HG03354 (cell line): ENCODE data around the gene MCF2L.

Experiments
- ATAC-seq: cut with Tn5 transposase; IDR thresholded peaks from one replicate; pipeline ENCODE4 v1.9.1; 2021; ENCODE audit warnings: mild to moderate bottlenecking; ENCODE audit not compliant: unreplicated experiment, poor library complexity, severe bottlenecking

Gene MCF2L

DNA sequence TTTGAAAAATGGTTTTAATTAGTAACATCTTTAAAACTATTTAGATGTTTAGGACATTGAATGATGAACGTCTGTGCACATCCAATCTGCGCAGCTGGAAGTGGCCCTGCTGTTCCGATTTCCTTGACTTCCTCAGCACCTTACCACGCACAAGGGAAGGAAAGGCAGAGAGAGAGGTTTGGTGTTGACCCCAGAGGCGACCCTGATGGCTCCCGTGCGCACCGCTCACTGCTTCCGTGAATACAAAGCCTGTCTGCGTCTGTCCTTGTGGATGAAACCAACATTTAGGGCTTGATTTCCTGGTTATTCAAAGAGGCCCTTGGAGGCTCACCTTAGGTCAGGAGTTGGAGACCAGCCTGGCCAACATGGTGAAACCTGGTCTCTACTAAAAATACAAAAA is 8.5 kb downstream of the MCF2L start:
- no peak for ATAC-seq

DNA sequence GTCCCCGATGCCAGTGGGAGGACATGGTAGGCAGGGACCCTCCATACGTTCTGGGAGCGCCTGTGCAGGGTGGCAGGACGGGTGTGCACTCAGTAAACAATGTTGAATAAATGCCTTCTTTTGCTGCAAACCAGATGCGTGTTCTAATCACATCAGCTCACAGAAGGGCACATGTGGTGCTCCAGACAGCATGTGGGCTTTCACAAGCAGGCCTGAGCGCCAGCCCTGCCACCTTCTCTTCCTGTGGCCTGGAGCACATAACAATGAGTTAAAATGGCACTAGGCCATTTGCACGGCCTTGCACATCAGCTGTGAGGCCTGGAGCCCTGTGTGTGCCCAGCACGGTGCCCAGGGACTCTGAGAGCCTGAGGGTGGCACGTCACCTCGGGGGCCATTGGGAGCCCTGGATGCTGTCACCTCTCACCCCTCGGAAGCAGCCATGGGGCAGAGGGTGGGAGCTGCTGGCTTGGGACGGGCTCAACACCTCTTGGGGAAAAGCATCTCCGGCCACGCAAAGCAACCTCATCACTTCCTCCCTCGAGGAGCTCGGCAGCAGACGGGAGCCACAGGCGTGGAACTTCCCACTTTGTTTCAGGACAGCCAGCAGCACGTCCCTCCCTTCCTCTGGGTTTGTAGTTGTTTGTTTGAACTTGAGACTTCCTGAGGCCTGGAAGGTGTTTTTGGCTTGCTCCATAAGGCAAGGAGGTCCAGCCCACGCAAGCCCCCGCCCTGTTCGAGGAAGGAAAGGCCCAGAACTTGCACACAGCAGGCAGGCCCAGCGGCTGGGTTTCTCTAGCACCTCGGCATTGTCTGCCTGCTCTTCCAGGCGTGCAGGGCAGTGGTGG is 9.8 kb downstream of the MCF2L start:
- ATAC-seq, result no peak

DNA sequence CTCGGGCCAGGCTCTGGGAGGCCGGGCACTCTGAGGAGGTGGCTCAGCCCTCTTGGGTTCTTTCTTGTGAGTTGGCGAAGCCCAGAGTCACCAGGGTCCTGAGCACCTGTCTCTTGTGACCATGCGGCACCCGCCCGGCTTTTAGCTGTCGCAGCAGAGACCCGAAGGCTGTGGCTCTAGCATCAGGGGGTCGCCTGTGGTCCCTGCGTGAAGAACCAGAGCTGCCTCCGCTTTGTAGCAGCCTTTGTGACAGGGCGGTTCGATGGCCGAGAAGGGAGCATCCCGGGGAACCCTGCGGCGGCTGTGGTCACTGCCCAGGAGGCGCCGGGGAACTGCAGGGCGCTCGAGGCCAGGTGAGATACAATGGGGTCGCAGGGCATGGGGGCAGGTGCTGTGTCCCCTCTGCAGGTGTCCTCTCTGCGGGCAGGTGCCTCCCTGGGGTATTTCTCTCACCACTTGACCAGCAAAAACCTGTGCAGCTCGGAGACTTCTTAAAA is 10.4 kb downstream of the MCF2L start:
- no peak for ATAC-seq

DNA sequence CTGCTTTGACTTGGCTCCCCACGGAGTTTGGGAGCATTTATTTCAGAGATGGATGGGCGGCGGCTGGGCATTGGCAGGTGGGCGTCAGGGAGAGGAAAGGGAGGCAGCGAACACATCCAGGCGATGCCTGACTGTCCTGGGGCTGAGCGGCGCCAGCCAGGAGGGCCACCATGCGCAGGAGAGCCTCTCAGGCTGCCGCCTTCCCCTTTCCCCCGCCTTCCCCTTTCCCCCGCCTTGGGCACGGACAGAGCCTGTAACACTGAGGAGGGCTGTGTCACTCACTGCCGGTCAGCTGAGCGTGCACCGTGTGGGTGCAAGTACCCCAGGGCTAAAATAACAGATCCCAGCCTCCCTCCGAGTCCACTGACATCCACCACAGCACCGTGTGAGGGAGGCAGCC is 11.4 kb downstream of the MCF2L start:
- ATAC-seq, result no peak

DNA sequence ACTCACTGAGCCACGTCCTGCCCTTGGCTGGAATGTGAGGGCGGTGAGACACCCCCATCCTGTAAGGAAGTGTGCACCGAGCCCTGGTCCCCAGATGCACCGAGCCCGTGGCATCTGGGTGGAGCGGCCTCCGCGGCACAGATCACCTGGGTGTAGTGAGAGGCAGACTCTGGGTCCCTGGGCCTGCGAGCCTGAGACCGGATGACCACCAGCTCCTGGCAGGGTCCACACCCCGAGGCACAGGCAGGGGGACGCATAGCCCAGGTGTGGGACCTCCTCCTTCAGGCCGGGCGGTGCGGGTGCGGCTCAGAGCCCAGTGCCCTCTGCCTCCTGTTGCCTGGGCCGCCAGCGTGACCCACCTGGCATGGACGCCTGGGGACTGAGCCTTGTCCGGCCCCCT is 12.4 kb downstream of the MCF2L start:
- no peak for ATAC-seq

DNA sequence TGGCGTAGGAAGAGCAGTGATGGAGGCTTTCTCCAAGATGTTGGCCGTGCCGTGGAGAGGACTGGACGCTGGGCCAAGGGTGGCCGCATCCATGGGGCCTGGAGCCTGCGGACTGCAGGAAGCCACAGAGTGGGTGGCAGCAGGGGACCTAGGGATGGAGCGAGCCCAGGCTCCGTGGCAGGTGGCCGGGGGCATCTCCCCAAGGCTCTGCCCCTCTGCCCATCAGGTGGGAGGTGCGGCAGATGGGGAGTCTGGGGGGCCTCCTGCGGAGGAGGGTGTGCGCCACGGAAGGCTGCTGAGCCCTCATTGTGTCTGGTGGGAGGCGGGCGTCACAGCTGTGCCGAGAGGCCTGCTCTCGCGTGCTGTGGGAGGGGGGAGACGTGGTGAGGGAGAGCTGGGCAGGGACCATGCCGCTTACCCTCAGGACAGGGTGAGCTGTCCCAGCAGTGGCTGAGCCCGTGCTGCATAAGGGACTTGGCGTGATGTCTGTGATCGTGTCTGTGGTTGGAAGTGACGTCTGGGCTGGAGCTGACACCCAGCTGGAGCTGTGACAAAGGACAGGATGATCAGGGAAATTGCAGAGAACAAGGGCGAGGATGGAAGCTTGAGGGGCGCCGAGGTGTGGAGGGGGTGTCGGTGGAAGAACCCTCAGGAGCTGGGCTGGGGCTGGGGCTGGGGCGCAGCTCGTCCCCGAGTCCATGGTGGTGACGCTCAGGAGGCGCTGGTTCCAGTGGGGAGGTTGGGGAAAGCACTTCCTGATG is 13.4 kb downstream of the MCF2L start:
- no peak for ATAC-seq

DNA sequence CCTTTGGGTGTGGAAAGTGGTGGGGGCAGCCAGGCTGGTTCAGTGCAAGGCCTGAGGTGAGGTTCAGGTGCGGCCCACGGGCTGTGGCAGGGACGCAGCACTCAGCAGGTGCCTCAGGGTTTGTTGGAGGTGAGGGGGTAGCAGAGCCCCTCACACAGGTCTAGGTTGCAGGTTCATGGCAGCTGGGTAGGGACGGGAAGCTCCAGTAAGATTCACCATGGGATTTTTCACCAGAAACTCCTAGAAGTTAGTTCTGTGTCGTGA is 14.0 kb downstream of the MCF2L start:
- no peak for ATAC-seq

DNA sequence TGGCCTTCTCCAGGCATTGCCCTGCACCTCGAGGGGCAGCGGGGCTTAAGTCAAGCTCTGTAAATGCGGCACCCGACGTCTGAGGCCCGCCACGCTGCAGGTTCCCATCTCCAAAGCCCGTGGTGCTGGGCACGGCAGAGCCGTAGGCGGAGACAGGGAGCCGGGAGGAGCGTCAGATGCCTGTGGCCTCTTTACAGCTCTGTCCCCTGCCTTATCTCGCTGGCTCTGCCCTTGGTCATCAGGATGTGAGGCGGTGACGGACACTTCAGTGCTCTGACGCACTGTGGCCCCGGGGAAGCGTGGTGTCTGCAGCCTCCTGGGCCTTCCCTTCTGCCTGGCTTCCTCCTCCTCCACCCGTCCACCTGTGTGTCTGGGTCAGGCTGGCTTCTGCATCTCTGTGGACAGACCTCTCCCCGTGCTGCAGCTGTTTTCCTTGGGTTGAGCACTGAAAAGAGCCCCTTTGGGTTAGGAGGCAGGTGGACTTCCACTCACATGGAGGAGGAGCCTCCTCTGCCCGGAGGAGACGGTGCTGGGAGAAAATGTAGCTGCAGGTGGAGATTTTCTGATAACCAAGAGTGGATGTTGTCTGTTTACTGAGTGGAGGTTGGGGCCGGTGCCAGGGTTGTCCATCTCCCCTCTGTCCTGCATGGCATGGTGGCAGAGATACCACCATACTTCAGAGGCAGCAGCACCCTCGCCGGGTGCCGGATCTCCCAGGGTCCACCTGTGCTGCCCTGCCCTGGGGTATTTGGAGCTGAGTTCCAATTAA is 14.6 kb downstream of the MCF2L start:
- ATAC-seq, result no peak

DNA sequence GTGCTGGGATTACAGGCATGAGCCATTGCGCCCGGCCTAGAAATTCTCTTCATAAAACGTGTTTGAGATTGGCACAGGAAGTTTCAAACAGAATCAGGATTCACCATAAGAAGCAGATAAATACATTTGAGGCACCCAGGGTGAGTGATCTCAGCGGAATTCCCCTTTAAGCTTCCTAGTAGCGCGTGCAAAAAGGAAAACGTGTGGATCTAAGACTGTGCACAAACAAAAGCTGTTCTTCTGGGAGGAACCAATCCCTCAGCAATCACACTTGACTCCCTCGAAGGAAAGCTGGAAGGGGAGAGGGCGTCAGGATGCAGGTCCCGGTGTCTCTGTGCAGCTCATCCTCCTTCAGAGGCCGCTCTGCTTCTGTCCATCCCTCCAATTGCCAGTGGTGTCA is 15.5 kb downstream of the MCF2L start:
- no peak for ATAC-seq

DNA sequence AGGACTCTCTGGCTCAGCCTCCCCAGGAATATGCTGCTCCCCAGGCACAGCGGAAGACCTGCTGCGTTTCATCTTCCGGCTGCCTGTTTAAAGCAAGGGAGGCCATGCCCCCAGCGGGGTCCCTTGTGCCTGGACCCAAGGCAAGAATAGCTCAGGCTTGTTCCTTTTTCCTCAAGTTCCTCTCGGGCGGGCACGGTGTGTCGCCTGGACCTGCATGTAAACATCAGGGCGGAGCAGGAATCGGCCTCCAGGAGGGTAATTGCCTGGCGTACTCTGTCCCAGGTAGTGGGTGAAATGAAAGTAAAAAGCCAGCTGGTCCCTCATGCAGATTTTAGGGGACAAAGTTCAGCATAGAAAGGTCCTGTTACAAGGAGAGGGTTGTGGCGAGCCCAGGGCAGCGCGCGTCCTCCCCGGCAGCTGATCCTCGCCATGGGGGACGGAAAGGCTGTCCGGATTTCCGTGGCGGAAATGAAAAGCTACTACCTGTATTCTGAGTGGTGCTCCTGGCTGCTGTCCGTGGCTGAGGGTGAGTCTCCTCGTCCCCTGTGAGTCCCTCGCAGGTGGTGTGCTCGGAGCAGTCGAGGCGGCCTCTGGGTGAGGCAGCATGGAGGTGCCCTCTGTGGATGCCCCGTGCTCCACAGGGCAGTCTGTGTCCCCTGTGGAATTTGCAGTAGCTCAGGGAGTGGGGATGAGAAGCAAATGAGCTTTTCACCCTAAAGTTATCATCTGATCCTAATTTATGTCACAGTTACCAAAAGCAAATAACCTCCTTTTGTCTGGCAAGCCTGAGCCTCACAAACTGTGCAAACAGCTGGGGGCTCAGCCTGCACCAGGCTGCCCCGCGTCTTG is 16.2 kb downstream of the MCF2L start:
- no peak for ATAC-seq

DNA sequence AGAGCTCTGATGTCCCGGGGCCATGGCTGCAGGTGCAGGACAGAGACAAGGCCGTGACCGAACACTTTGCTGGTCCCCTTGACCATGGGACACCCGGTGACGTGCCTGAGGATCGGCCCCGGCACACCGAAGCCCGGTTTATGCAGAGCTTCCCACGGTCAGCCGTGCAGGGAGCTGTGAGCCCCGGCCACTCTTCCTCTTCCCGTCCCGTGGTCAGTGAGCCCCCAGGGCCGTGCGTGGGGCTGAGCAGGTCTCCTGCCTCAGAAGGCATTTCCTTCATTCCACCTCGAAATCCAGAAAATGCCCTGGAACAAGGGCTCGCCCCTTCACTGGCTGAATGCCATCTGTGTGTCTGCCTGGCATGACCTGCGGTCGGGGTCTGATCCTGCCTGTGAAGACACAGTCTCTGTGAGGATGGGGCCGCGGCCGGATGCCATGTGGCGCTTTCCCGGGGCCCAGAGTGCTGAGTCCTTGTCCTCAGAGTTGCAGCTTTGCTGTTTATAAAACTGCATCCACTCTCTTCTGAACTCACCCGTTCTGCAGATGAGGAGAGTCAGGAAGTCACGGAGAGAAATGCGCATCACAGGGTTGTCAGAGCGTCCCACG is 16.9 kb downstream of the MCF2L start:
- no peak for ATAC-seq

DNA sequence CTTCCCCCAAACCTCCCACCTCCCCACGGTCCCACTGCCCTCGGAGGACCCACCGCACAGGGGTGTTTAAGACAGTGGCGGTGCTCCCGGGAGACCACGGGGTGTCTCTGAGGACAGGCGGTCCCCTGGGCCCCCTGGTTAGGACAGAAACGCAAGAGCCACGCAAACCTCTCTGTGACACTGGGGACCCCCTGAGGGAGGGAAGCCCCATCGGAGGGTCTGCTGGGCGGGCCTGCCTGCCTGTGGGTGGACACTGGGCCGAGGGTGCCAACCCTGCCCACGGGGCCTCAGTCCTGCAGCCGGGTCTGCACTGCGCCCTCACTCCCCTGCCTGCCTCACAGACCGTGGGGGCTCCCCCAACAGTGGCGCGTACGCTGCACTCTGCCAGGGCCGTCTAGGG is 17.5 kb downstream of the MCF2L start:
- ATAC-seq, result no peak

DNA sequence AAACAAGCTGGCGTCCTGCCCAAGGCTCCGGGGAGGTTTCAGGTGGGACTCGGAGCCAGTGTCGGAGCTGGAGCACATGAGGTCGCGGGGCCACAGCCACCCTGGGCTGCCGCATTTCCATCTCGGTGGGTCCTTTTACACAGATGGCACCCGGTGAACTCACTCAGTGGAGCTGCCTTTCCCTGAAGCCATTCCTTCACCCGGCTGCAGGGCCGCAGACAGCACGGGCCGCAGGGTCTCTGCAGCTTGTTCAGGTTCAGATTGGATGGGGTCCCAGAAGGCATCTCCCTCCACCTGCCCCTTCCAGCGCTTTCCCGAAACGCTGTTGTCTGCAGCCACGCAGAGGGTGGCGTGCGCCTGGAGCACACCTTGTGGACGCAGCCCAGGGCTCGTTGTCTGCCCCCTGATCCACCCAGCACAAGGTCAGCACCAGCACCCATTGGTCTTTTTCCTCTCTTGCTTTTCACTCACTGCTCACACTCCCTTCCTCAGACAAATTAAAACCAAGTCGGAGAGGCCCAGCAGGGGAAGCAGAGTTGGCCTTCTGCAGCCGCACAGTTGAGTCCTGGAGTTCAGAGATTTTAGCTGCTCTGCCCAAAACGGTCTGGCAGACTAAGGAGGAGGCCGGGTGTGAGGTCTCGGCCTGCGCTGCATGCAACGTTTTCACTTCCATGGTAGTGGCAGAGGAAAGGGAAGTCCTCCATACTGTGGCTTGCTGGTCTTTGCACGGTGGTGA is 18.1 kb downstream of the MCF2L start:
- no peak for ATAC-seq

DNA sequence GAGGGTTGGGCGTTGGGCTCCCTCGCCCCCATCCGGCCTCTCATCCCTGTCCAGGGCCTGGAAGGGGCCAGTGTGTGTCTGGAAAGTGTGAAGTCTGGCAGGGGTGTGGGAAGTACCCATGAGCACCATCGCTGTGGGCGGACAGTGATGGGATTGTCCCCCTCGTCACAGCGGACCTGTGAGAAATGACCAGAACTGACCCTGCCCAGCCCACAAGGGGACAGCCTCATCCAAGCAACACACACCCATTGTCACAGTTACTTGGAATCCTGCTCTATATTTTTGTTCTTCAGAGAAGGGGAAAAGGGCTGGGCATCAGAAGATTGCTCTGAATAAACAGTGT is 18.6 kb downstream of the MCF2L start:
- no peak for ATAC-seq

DNA sequence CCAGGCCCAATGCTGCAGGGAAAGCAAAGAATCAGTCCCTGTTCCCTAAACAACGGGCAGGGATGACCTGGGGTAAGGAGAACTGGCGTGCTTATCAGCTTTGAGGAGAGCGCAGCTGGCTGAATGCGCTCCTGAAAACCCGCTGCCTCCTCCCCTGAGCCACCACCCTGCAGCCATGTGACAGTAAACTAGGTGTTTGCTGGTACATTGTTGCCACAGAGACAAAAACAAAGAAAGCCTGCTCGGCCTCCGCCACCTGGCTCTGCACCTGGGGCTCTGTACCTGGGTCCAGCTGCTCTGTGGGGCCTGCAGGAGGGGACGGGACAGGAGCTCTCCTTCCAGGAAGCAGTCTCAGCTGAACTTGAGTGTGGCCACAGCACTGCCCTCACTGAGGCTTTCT is 21.8 kb downstream of the MCF2L start:
- no peak for ATAC-seq

DNA sequence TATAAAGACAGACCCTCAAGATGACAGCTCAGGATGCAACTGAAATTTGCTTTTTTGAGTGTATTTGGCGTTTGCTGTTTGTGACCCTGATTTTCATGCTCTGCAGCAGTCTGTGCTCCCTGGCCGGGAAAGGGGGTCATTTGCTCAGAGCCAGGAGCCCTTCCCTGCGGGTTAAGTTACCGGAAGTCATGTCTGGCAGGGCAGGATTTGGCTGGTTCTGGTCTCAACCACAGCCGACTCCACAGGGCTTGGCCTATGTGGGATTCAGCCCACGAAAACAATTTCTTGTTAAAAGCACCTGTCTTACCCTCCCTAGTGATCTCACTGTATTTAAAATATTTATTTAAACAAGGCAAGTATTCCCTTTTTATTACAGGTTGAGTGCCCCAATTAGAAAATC is 22.6 kb downstream of the MCF2L start:
- no peak for ATAC-seq

DNA sequence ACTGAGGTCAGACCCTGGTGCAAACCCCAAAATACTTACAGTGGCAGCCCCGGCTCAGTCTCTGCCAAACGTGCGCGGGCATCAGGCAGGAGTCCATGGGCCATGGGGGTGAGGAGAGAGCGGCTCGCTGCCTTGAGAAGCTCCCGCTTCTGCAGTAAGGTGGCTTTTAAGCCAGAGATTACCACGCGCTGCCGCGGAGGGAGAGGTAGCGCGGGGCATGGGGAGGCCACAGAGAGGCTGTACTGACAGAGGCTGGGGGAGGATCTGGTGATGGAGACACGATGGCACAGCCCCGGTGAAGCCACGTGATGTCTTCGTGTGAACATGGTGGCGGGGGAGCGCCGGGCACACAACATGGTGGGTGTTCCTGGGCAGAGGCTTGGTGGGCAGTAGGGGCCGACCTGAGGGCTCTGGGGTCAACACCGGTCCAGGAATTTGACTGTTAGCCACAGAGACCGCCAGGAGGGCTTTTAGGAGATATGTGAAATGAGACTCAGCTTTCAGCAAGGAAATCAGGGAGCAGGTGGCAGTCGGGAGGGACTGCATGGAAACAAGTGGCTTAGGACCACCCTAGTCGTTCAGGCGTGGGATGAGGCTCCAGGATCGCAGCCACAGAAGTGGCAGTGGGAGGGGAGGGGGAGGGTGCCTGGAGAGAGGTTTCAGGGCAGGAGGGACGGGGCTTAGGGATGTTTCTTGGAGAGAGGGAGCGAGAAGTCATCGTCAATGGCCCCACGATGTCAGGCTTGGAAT is 24.1 kb downstream of the MCF2L start:
- no peak for ATAC-seq

DNA sequence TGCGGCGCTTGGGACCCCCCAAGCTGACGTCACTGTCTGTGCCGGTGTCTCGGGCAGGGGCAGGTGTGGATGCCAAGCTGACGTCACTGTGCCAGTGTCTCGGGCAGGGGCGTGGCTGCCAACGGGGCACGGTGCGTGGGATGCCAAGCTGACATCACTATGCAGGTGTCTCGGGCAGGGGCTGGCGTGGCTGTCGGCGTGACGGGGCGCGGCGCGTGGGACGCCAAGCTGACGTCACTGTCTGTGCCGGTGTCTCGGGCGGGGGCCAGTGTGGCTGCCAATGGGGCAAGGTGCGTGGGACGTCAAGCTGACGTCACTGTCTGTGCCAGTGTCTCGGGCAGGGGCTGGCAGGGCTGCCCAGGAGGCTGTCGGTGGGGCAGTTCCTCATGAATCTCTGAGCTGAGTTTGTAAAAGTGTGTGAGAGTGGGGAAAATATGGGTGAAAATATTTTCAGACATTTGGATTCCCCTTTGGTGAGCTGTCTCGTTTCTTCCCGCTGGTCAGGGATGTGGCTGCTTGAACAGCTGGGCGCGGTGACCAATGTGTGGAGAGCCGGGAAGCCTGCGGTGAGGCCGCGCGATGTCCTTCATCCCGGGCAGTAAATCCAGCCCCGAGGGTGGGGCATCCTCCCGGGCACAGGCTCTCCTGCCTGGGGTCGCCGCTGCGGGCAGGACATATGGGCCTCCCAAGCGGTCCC is 25.2 kb downstream of the MCF2L start:
- no peak for ATAC-seq
